22Rv1 (cell line): ENCODE measurements around the gene TRPV2.

Experiments
- H3K27ac ChIP-seq: fragments of 450-650 bp; 2 replicates; pipeline ENCODE4 v1.5.1; 2017
- ZFX ChIP-seq: fragments of 450-650 bp; IDR thresholded peaks from 2 replicates; pipeline ENCODE4 v1.6.1; 2017; ENCODE audit warnings: antibody characterized with exemption, borderline replicate concordance
- TF ChIP-seq, protein P1 (sequence below): fragments of 450-650 bp; IDR thresholded peaks from 2 replicates; pipeline ENCODE4 v1.5.1; 2017; ENCODE audit warnings: mild to moderate bottlenecking

The TRPV2 gene

DNA sequence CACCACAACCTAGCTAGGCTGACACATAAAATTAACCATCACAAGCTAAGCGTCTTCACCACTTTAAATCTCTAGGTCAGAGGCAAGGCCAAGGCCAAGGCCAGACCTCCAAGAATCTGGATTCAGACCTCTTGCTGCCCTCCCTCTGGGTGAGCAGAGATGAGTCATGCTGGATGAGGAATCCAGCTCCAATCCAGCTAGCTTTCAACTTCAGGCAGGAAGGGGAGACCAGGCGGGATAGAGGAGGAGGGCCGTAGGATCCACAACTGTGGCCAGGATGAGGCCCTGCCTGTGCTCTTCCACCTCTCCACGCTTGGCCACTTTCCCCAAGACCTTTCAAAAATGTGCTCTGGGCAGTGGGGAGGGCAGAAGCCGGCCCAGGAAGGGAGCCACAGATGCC, 61.9 kb downstream of the TRPV2 start:
- H3K27ac ChIP-seq, result no peak overlapping the region
- no peak for TF ChIP-seq ZFX
- TF ChIP-seq, protein P1, sequence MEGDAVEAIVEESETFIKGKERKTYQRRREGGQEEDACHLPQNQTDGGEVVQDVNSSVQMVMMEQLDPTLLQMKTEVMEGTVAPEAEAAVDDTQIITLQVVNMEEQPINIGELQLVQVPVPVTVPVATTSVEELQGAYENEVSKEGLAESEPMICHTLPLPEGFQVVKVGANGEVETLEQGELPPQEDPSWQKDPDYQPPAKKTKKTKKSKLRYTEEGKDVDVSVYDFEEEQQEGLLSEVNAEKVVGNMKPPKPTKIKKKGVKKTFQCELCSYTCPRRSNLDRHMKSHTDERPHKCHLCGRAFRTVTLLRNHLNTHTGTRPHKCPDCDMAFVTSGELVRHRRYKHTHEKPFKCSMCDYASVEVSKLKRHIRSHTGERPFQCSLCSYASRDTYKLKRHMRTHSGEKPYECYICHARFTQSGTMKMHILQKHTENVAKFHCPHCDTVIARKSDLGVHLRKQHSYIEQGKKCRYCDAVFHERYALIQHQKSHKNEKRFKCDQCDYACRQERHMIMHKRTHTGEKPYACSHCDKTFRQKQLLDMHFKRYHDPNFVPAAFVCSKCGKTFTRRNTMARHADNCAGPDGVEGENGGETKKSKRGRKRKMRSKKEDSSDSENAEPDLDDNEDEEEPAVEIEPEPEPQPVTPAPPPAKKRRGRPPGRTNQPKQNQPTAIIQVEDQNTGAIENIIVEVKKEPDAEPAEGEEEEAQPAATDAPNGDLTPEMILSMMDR, result no peak

DNA sequence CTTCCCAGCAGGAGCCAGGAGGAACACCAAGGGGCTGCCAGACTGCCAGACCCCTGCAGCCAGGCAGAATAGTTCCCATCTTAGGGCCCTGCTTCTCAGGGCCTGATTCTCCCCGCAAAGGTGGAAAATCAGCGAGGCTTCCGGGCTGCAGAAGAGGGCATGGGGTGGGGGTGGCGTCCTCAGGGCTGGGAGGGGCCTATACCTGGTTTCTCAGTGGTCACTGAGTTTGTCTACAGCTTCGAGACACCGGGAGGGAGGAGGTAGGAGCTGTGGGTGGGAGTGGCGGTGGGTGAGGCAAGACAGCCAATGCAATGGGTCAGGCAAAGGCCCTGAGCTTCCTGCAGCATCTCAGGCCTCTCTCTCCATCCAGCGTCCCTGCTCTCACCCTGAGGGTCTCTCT, 62.3 kb downstream of the TRPV2 start:
- H3K27ac ChIP-seq, result no peak overlapping the region
- TF ChIP-seq, protein P1, result no peak
- TF ChIP-seq ZFX, result no peak

DNA sequence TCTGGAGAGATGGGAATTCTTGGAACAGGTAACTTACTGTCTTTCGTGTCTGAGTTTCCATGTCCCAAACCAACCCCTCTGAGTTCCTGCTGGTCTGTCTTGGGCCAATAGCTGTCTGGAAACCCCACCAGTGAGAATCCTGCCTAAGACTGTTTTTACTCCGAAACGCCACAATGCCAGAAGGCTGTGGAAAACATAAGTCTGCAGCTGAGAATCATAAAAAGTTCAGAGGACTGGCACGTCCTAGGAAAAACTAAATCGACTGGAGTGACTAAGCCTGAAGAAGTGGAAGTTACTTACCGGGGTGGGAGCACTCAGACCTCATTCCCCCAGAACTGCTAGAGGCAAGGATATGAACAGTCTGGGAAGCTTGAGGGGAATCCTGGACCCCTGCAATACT, 63.3 kb downstream of the TRPV2 start:
- H3K27ac ChIP-seq, result no peak overlapping the region
- TF ChIP-seq ZFX, result no peak
- TF ChIP-seq, protein P1, result no peak

DNA sequence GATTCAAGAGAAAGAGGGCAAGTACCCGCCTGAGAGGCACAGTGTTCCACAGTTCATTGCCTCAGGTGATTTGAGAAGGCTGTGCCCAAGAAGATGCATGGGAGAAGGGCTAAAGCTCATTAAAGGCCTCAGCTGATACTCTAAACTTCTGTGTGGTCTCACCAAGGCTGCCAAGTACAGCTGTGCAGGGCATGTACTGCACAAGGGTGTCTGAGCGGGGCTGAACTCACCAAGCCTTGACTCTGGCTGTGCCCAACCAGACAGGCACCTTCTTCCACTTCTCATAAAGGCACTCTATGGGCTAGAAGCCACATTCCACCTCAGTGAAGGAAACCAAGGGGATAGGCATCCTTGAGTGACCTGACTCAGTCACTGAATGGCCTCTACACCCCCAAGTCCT, 63.9 kb downstream of the TRPV2 start:
- TF ChIP-seq, protein P1, result no peak
- no peak for TF ChIP-seq ZFX
- no peak overlapping the region for H3K27ac ChIP-seq

DNA sequence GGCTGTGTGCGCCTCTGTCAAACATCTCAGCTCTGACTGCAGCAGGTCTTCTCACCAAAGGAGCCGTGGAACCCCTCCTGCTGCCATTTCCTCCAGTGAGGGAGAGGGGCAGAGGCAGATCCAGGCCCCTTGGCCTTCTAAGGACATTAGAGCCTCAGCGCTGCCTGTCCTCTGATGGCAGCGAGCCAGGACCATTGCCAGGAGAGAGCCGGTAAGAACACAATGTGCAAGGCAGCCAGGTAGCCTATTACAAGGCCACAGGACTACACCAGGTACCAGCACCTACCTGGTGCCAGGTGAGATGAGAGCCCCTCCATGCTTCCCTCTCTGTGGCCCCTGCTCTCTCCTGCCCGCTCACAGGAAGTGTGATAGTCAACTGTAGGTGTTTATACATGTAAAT, 65.6 kb downstream of the TRPV2 start:
- TF ChIP-seq, protein P1, result no peak
- TF ChIP-seq ZFX, result no peak
- H3K27ac ChIP-seq, result no peak overlapping the region

DNA sequence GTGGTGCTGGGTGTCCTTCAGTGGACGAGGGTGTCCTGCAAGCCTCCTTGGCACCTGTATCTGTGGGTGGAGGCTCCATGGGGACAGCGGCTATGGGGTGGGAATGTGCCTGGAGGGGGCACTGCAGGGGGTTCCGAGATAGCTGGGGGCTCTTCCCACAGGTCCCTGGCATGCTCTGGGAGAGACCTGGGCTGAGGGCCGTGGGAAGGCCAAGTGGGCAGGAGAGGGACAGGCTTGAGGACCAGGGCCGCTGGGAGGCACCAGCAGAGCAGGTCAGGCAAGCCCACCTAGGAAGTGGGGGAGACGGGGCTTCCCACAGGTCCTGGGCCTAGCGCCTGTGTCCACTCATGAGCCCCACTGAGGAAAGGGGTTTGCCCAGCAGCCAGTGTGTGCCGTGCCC, 66.9 kb downstream of the TRPV2 start:
- no peak overlapping the region for H3K27ac ChIP-seq
- TF ChIP-seq ZFX, result no peak
- TF ChIP-seq, protein P1, result no peak

DNA sequence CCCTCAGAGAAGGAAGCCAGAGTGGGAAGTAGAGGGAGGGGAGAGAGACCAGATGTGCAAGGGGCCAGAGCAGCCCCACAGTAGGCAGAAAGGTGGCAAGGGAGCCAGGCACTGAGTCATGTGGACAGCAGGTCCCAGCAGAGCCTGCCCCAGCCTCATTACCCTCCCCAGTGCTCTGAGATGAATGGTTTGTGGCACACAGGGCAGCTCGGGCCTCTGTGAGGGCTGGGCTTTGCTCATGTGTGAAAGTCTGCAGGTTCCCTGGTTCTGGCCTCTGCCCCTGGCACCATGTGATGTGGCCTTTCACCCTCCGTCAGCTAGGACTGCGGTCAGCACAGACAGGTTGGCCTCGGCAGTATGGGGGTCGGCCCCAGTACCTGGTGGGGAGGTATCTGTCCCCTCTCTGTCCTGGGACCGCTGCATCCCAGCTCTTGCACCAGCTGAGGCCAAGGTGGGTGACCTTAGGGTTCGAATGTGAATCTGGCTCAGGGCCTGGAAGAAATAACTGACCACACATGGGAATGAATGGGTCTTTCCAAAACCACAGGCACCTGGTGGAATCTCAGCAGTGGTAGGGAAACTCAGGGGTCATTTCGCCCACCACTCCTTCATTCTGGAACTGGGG, 67.8 kb downstream of the TRPV2 start:
- TF ChIP-seq, protein P1, result no peak
- no peak for TF ChIP-seq ZFX
- no peak overlapping the region for H3K27ac ChIP-seq
